T-helper 22 cell (primary cell): Measurements from ENCODE around the gene DRC3.
"Not testable (repeated sequence)": the region's sequence is repeated elsewhere in the genome, so short reads cannot be mapped to it uniquely, and the experiment has no call there.

ENCODE experiments used
- DNase-seq: peaks from one replicate; pipeline ENCODE4 v3.0.0-alpha.2; 2020; ENCODE audit warnings: low read depth

The DRC3 gene

GRCh38 chr17:17941015-17941414, 31.6 kb upstream of the DRC3 start:
- DNase-seq = no peak

DNA sequence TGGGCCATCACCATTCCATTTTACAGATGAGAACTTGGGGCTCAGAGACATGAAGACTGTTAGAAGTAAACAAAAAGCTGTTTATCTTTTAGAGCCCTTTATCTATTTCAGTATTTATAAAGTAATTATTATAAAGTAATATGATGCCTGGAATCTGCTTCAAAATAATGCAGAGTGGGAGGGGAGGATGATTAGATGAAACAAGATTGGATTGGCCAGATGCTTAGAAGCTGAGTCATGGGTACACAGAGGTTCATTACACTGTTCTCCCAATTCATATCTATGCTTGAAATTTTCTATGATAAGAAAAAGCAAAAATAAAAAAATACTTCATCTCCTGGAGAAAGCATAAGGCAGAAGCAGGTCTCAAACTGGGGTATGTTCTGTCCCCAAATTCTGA, 29.8 kb upstream of the DRC3 start:
- no peak for DNase-seq

GRCh38 chr17:17943281-17943984, 29.2 kb upstream of the DRC3 start:
- no peak for DNase-seq

DNA sequence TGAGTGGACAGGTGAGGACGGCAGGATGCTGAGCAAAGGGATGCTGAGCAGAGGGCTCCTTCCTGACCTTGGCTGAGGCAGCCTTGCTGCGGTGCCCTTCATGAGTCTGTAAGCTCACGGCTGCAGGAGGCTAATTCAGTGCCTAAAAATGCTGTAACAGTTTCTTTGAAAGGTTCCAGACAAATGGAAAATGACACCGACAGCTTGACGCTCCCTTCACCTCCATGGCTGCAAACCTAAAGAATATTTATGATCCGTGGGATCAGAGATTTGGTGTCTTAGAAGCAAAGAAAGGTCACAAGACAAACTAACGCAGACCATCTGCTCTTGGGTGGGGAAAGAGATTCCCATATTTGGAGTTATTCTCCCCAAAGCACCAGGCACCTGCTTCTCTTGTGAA, 28.4 kb upstream of the DRC3 start:
- no peak for DNase-seq

GRCh38 chr17:17944743-17945142, 27.9 kb upstream of the DRC3 start:
- no peak for DNase-seq

DNA sequence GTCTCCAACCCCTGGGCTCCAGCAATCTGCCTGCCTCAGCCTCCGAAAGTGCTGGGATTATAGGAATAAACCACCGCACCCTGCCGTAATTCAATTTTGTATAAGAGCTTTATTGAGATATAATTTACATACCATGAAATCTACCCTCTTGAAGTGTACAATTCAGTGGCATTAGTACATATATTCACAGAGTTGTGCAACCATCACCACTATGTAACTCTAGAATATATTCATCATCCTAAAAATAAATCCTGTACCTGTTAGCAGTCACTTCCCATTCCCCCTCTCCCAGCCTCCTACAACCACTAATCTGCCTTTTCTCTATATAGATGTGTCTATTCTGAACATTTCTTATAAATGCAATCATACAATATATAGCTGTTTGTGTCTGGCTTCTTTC, 26.6 kb upstream of the DRC3 start:
- DNase-seq = no peak

DNA sequence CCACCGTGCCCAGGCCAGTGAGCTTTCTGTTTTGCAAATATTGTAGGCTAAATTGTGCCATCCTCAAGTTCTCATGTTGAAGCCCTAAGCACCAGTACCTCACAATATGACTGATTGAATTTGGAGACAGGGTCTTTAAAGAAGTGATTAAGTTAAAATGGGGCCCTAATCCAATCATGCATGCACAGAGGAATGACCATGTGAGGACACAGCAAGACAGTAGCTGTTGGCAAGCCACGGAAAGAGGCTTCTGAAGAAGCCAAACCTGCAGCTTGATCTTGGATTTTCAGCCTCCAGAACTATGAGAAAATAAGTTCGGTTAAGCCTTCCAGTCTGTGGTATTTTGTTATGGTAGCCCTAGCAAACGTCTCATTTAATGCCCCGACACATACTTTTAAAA, 25.4 kb upstream of the DRC3 start:
- DNase-seq = no peak

DNA sequence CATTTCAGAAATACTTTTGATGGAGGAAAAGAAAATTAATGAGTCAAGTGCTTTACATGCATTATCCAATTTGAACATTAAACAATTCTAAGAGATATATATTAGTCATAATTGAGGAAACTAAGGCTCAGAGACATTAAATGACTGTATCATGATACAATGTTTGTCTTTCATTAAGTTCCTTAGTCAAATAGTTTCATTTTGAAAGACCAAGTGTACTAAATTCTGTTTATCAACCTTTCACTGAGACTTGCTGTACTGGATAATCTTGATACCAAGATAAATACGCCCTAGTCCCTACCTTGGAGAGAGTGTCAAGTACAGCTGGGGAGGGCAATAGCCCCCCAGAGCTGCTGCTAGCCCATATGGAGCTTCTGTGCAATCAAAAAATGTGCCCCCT, 24.7 kb upstream of the DRC3 start:
- DNase-seq = no peak

DNA sequence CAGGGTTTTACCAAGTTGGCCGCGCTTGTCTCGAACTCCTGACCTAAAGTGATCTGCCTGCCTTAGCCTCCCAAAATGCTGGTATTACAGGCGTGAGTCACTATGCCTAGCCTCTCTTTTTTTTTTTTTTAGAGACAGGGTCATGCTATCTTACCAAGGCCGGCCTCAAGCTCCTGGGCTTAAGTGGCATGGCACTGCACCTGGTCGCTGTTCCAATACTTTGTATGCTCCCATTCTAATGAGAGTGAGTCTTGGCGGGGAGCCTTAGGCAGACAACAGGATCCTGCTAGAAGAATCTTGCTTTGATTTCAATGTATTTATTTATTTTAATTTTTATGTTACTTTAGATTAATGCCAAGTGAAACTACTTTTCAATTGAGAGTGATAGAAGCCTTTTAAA, 22.3 kb upstream of the DRC3 start:
- no peak for DNase-seq

DNA sequence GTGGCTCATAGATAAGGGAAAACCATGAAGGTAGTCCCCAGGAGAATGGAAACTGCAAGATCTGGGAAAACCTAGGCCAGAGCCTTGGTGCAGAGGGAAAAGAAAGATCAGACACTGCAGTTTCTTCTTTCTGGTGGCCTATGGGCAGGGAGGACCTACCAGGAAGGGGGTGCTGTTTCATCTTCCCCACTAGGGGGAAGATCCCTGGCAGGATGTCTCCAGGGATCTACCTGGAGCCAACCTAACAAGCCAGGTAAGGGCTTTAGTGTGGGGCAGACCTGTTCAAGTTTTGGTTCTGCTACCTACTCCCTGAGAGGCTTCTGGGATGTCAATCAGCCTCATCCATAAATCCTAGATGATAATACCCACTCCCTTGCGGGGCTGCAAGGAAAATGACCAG, 21.9 kb upstream of the DRC3 start:
- DNase-seq = no peak

- no peak for DNase-seq
These were observed 21.1 kb upstream of the DRC3 start for GRCh38 chr17:17951524-17951923.

DNA sequence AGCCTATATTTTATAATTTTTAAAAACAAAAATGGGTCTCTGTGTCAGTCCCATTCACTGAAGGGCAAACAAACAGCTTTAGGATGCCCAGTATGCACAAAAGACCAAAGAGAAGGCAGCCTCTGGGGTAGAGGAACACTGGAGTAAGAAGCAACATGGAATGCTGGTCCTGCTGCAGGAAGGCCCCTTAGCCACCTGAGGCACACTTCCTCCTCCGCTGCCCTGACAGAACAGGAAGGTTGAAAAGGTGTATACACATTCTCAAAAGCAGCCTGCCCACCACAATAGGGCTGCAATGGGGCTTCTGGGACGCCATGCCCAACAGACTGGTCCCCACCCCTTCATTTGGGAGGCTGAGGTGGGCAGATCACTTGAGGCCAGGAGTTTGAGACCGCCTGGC, 20.0 kb upstream of the DRC3 start:
- no peak for DNase-seq

GRCh38 chr17:17954079-17954478, 18.6 kb upstream of the DRC3 start:
- no peak for DNase-seq

DNA sequence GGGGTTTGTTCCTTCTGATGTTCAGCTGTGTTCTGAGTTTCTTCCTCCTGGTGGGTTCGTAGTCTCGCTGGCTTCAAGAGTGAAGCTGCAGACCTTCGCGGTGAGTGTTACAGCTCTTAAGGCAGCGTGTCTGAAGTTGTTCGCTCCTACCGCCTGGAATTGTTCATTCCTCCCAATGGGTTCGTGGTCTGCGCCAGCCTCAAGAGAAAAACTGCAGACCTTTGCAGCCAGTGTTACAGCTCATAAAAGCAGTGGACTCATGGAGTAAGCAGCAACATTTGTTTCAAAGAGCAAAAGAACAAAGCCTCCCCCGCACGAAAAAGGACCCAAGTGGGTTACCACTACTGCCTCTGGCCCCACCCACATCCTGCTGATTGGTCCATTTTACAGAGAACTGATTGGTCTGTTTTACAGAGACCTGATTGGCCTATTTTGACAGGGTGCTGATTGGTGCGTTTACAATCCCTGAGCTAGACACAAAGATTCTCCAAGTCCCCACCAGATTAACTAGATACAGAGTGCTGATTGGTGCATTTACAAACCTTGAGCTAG, 16.8 kb upstream of the DRC3 start:
- not testable (repeated sequence) for DNase-seq

DNA sequence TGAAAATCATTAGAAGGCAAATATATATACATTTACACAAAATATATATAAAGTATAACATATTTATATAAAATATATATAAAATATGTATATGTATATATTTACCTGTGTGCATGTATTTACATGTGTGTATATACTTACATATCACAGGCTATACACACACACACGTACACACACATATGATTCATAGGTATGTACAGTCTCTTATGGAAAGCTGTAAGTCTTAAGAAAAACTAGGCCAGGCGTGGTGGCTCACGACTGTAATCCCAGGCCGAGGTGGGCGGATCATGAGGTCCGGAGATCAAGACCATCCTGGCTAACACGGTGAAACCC, 15.1 kb upstream of the DRC3 start:
- no peak for DNase-seq

DNA sequence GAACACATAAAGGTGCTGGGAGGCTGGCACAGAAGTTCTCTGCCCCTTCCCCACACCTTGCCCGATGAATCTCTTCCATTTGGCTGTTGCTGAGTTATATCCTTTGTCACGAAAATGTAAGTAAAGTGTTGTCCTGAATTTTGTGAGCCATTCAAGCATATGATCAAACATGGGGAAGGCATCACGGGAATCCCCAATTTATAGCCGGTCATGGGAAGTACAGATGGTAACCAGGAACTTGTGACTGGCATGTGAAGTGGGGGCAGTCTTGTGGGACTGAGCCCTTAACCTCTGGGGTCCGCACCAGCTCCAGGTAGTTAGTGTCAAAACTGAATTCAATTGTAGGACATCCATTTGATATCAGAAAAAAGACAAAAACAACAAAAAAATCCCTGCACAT, 13.7 kb upstream of the DRC3 start:
- DNase-seq = no peak

- no peak for DNase-seq
These were observed 12.9 kb upstream of the DRC3 start for GRCh38 chr17:17959520-17960361.

DNA sequence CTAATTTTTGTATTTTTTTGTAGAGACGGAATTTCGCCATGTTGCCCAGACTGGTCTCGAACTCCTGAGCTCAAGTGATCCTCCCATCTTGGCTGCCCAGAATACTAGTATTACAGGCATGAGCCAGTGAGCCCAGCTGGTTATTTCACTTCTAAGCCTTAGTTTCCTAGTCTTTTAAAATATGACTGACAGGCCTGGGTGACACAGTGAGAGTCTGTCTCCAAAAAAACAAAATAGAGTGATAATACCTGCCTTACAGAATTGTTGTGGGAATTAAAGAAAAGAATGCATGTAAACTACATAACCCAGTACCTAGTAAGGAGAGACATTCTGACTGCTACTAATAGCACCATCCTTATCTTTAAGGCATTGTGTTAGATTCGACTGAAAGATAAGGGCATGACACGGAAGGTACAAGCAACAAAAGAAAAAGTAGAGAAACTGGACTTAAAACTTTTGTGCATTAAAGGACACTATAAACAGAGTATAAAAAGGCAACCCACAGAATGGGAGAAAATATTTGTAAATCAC, 12.1 kb upstream of the DRC3 start:
- no peak for DNase-seq

DNA sequence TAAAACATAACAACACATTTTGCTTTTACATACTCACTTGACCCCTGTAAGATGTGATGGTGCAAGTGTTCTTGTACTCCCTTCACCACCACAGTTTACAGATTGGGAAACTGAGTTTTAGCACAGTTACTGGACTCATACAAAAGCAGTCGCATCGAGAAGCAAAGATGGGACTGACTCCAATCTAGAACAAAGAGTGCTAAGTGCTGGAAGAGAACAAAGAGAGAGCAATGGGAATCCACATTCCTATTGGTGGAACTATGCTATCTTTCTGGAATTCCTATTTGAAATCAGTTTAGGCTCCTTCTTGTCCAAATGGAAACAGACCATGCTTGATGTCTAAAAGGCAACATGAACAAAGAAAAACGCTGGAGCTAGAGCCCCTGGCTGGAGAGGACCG, 9.6 kb upstream of the DRC3 start:
- no peak for DNase-seq

DNA sequence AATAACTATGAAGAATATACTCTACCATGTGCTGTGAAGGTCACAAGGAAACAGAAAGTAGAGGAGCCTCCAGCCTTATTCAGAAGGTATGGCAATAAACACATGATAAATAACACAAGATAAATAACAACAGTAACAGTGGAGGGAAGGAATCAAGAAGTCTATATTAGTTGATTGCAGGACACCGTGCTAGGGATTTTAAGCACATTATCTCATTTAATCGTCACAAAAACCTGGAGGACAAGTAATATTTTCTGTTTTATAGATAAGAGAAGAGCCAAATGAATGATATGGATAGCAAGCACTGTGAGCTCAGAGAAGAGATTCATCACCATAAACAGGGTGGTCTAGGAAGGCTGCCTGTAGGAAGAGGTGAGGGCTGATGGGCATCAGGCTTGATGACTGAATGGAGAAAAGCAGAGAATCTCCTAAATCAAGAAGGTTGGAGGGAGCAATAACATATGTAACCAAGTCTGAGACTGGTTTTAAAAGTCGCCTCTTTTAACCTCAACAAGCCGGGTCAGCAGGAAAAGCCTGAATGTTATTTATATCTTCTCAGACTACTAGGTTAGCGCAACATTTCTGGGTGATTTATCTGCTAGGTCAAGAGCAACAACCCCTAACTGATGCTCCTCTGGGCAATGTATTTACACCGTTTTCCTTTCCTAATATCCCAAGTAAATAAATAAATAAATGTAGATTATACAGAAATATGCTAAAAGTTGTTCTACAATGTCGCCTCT, 8.8 kb upstream of the DRC3 start:
- DNase-seq = no peak

DNA sequence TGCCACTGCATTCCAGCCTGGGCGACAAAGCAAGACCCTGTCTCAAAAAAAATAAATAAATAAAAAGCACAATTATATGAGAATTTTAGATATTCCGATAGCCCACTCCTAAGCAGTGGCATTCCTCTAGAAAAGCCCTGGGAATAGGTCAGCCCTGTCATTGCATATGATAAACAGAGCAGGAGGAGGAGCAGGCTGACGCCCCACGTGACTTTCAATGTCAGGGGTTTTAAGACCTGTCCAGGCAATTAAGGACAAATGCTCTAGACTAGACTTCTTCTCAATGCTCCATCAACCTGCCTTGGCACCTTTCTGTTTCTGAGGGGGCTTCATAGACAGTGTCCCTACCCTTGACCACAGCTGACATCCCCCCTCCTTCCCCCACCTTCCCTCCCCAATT, 8.0 kb upstream of the DRC3 start:
- DNase-seq = no peak

- no peak for DNase-seq
These were observed 7.4 kb upstream of the DRC3 start for GRCh38 chr17:17965152-17965721.
